Activated CD8-positive, alpha-beta memory T cell treated with anti-CD3 and anti-CD28 coated beads for 24 hours (primary cell): ENCODE results near the gene PLOD3.

Experiments
- DNase-seq: peaks from one replicate; pipeline ENCODE4 v3.0.0-alpha.2; 2020

Gene PLOD3

DNA sequence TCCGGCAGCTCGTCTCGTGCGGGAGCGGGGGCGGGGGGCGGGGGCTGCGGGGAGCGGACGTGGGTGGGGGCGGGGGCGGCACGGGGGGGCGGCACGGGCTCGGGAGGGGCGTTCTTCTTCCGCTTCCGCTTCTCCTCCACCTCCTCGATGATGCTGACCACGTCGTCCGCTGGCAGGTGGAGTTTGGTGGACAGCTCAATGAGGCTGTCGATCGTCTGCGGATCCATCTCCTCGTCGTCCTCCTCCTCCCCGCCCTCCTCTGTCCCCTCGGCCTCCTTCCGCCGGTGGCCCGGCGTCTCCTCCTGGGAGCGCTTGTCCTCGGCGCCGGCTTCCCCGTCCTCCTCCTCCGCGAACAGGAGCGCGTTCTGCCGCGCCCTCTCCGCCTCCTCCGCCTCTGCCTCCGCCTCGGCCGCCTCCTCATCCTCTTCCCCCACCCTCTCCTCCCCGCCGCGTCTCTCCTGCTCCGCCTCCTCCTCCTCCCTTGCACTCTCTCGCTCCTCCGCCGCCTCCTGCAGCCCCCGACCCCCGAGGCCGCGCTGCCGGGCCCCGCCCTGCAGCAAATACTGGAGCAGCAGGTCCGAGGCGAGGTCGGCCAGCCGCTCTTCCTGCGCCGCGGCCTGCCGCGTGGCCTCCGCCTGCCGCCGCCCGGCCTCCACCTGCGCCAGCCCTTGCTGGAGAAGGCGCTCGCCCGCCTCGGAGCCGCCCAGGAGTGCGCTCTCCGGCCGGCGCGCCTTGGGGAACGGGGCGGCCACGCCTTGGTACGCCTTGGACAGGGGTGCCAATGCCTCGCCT is 53.9 kb downstream of the PLOD3 start:
- no peak for DNase-seq

DNA sequence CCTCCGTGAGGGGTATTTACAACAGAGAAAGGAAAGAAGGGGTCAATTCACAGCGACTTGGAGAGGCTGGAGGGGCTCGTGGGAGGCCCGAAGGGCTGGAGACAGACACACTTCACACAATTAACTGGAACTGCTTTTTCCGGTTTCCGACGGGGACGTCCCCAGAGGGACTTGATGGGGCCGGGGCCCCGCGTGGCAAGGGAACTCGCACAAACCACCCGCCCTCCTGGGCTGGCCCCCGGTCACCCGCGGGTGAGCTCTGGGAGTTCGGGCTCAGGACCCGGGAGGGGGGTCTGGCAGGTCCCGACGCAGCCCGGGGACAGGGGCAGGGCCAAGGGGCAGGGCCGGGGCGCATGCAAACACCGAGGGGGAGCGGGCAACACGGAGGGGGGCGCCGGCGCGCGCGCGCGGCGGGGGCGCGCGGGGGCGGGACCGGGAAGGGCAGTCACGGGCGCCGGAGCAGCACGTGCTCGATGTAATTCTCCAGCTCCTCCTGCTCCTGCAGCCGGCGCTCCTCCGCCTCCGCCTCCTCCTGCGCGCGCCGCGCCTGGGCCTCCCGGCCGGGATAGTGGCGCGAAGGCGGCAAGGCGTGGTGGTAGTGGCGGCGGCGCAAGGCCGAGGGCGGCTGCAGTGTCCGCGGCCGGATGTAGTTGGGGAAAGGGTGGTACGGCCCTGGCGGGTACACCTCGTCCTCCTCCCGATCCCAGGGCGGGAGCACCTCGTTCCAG is 54.7 kb downstream of the PLOD3 start:
- no peak for DNase-seq

DNA sequence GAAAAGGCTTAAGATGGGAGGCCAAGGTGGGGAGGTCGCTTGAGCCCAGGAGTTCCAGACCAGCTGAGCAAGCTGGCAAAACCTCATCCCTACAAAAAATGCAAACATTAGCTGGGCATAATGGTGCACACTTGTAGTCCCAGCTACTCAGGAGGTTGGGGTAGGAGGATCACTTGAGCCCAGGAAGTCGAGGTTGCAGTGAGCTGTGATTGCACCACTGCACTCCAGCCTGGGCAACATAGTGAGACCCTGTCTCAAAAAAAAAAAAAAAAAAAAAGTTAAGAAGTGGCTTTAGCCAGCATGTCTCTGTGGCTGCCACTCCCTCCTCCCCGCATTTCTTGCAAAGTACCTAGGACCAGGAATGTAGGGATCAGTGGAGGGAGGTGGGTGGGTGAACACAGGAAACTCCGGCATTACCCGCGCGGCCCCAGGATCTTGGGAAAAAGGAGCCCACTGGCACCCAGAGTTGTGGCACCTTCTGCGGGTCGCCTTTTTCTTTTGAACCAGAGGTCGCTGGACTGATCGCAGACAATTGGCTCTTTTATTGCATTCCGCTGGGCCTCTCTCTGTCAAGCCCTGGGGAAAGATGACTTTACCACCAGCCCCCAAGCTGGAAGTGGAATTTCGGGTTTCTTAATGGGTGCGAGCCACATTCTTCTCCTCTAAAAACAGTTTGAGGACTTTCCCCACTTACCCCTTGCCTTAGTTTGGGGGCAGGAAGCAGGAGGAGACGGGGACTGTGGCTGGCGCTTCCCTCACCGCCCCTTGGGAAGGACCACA is 55.5 kb downstream of the PLOD3 start:
- no peak for DNase-seq

DNA sequence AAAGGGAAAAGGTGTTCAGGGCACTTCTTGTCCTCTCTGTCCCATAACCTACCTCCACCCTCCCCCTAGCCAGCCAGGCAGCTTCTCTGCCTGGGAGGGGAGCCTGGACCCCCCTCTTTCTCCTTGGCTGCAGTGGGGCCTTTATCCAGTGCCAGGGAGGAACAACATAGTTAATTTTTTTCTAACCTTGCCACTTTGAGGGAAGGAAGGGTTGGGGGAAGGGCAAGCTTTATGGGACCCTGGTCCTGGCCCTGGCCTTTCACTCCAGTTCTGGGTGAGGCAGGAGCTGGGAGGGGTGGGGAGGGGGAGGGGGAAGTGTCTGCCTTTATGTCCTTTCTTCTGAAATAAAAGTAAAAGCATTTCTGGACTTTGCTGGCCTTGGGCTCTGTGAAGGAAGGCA is 56.5 kb downstream of the PLOD3 start:
- DNase-seq, result no peak

DNA sequence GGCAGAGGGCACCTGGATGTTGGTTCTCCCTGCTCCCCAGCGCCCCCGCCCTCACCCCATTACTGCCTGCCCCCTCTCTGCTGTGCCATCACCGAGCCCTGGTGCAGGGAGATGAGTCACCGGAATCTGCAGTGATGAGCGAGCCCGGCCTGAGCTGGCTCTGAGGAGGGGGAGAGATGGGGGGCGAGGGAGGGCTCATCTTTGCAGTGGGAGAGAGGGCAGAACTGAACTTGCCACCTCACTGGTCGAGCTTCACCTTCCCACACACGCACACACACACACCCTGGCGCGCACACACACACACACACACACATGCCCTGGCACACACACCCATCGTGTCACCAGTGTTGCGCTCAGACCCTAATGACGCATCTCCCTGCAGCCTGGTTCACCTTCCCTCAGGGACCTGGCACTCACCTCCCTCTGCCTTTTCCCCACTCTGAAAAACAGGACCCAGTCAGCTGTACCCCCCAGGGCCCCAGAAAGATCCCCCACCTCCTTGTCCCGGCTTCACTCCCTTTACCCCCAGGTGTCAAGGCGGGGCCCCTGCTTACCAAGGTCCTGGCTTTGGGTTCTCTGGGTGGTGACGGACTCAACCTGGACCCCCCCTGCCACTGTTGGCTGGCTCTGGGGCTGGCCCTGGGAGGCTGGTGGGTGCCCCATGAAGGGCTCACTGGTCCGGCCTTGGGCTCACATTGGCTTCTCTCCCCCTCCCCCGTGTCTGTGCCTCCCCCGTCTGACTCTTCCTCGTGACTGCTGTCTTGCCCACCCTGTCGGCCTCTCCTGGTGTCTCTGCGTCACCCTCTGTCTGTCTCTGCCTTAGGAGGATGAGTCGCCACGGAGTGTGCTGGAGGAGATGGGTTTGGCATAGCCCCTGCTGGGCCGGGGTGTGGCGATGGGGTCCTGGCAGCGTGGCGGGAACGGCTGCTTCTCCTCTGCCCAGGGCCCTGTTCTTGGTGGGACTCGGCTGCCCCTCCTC is 57.4 kb downstream of the PLOD3 start:
- DNase-seq, result no peak

DNA sequence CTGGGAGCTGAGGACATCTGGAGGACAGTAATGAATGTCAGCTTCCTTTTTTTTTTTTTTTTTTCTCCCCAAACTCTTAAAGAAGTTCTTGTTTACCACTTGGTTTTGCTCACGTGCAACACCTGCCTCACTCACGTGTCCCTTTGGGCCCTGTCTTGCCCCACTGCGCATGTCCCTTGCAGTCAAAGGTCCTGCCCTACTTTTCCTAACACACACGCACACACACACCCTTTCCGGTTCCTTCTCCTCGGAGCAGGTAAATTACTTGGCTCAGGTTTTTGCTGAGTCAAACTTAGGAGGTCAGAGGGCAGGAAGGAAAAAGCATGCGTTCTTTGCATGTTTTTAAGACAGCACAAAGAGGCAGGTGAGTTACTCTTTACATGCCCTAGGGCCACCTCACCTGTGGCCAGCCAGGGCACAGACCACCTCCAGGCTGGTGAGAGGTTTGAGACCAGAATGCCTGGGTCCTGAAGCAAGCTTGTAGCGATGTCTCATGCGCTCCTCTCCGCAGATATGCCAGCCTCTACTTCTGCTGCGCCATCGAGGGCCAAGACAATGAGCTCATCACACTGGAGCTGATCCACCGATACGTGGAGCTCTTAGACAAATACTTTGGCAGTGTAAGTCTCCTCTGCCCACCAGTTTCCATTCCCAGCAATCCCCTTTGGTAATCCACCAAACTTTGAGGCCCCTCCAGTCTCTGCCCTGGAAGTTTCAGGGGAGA is 60.4 kb downstream of the PLOD3 start:
- no peak for DNase-seq

DNA sequence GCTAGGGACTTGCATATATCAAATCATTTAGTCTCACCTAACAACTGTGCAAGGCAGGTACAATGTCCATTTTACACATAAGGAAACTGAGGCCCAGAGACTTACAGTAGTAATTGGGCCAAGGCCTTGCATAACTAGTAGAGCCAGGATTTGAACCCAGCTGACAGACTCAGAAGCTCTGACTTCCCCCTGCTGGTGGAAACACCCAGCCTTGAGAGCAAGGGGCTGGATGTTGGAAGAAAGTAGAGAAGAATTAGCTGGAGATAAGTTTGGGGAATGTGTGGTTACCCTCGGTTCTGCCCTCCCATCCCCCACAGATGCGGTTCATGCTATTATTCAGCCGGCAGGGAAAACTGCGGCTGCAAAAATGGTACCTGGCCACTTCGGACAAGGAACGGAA is 61.1 kb downstream of the PLOD3 start:
- DNase-seq, result no peak
